ENCODE data around the gene APC2.

The APC2 gene

GRCh38 chr19:1451916-1452801 lies 2.2 kb downstream of the APC2 start:
- no peak for DNase-seq

GRCh38 chr19:1452802-1453524 lies 3.0 kb downstream of the APC2 start:
- DNase-seq, result no peak

GRCh38 chr19:1453525-1454364 lies 3.8 kb downstream of the APC2 start:
- DNase-seq, result no peak

DNA sequence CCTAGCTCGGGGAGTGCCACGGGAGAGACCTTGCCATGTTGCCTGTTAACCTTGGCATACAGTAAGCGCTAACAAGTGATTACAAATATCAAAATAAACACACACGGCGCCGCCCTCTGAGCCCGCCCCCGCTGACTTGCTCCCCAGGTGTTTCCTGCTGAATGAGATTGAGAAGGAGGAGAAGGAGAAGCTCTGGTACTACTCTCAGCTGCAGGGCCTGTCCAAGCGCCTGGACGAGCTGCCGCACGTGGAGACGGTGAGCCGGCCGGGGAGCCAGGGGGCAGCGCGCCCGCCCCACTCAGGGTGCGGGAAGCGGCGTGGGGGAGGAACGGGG lies 5.0 kb downstream of the APC2 start:
- DNase-seq, result no peak

- peak; percentile 72 for DNase-seq
Measured at GRCh38 chr19:1455336-1456120, 5.6 kb downstream of the APC2 start.

DNA sequence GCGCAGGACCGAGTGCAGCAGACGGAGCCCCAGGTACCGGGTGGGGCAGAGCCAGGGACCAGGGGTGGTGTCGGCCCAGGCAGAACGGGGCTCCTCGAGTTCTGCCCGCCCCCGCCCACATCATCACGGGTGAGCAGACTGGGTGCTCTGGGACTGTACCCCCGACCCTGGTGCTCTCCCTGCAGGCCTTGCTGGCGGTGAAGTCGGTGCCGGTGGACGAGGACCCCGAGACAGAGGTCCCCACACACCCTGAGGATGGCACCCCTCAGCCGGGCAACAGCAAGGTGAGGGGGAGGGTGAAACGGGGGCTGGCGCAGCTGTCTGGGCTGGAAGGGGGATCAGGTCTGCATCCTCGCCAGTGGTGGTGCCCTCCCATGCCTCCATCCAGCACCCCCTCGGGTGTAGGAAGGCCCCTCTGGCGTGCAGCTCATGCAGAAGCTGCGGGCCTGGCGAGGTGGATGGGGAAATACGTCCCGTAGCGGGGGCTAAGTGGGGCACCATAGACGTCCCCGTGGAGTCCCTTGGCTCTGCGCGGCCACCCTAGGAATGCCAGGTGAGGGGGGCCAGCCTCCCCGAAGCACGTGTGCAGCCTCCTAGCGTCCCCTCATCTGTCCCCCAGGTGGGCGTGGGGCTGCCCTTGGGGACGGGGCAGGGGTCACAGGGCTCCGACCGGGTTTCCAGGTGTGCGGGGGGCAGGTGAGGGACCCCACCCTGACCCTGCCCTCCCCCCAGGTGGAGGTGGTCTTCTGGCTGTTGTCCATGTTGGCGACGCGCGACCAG lies 6.4 kb downstream of the APC2 start:
- DNase-seq, result no peak

DNA sequence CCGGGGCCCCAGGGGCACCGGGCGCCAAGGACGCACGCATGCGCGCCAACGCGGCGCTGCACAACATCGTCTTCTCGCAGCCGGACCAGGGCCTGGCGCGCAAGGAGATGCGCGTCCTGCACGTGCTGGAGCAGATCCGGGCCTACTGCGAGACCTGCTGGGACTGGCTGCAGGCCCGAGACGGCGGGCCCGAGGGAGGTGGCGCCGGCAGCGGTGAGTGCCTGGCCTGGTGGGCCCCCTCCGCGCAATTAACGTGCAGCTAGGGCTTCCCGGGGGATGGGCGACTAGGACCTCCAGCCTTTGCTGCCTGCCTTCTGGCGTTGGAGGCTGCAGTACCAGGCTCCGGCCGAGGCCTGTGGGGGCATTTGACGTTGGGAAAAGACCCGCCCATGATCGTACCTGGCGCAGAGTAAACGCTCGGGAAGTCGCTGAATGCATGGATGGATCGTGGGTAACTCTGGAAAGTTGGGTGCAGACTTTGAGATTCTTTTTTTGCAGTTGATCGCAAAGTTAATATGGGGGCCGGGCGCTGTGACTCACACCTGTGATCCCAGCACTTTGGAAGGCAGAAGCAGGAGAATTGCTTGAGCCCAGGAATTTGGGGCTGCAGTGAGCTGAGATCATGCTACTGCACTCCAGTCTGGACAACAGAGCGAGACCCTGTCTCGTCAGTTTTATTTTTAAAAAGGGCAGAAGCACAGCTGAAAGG lies 7.3 kb downstream of the APC2 start:
- DNase-seq, result no peak

GRCh38 chr19:1457892-1458291 lies 8.0 kb downstream of the APC2 start:
- DNase-seq, result no peak

DNA sequence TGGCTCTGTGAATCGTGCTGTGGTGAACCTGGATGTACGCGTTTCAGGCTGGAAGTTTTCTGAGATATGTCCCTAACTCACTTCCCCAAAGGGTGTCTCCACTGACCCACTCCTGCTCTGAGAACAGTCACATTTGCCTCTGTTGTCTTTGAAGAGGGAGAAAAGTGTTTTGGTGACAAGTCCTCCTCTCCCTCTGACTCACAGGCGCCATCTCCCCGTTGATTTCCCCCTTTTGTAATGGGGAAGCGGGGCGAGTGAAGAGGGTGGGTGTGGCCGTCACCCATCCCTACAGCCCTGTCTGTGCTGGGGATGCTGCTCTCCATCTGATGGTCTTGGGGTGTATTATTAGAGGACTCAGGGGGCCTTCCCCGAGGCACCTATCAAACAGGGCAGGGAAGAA lies 9.6 kb downstream of the APC2 start:
- no peak for DNase-seq

- DNase-seq, result no peak
Measured at GRCh38 chr19:1460033-1460995, 10.4 kb downstream of the APC2 start.

DNA sequence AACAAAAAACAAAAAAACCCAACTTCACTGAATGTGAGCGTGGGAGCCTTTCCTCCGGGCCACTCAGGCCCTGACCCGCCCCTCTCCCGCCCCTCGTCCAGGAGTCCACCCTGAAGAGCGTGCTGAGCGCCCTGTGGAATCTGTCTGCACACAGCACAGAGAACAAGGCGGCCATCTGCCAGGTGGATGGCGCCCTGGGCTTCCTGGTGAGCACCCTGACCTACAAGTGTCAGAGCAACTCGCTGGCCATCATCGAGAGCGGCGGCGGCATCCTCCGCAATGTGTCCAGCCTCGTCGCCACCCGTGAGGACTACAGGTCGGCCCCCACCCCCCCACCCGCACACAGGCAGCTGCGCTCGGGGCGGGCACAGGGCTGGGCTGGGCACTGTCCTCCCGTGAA lies 11.9 kb downstream of the APC2 start:
- no peak for DNase-seq

- no peak for DNase-seq
Measured at GRCh38 chr19:1465191-1466016, 15.5 kb downstream of the APC2 start.

DNA sequence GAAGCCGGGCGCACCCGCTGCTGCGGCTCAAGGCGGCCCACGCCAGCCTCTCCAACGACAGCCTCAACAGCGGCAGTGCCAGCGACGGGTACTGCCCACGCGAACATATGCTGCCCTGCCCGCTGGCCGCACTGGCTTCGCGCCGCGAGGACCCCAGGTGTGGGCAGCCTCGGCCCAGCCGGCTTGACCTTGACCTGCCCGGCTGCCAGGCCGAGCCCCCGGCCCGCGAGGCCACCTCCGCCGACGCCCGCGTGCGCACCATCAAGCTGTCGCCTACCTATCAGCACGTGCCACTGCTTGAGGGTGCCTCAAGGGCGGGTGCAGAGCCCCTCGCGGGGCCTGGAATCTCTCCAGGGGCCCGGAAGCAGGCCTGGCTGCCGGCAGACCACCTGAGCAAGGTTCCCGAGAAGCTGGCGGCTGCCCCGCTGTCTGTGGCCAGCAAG lies 16.1 kb downstream of the APC2 start:
- DNase-seq, result no peak

GRCh38 chr19:1466461-1467214 lies 16.7 kb downstream of the APC2 start:
- DNase-seq, result no peak

- DNase-seq, result no peak
Measured at GRCh38 chr19:1467215-1467489, 17.2 kb downstream of the APC2 start.

DNA sequence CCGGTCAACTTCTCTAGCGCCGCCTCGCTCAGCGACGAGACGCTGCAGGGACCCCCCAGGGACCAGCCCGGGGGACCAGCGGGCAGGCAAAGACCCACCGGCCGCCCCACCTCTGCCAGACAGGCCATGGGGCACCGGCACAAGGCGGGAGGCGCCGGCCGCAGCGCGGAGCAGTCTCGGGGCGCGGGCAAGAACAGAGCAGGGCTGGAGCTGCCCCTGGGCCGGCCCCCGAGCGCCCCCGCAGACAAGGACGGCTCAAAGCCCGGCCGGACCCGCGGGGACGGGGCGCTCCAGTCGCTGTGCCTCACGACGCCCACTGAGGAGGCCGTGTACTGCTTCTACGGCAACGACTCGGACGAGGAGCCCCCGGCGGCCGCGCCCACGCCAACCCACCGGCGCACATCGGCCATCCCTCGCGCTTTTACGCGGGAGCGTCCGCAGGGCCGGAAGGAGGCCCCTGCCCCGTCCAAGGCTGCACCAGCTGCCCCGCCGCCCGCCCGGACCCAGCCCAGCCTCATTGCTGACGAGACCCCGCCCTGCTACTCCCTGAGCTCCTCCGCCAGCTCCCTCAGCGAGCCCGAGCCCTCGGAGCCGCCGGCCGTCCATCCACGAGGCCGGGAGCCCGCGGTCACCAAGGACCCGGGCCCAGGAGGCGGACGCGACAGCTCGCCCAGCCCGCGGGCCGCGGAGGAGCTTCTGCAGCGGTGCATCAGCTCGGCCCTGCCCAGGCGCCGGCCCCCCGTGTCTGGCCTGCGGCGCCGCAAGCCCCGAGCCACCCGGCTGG lies 17.8 kb downstream of the APC2 start:
- no peak for DNase-seq

- no peak for DNase-seq
Measured at GRCh38 chr19:1468274-1468820, 18.4 kb downstream of the APC2 start.

Measured in GDM1 (cell line).